Endothelial cell of umbilical vein (primary cell): Measurements from ENCODE around the gene DPP10. TPM values are rescaled to one million over a fixed set of nuclear protein-coding genes. Genes with fewer than 3 reads are reported as not detected.

Experiments
- BruUV-seq: library from RNA; stranded (reverse); fragments of 400-500 nt; replicated peaks from 2 replicates; lab custom pipeline; 2021; lab: Mats Ljungman, UMichigan
- CTCF ChIA-PET: fragments of 300-600, 350-600 bp; sonication (Branson Sonifier 250); formaldehyde crosslinking; loops from one replicate; lab custom pipeline; 2021; ENCODE audit warnings: antibody characterized with exemption, inconsistent platforms; lab: Charles Lee
- POLR2A ChIA-PET: fragments of 300-600, 350-600 bp; sonication (Branson Sonifier 250); formaldehyde crosslinking; loops from one replicate; lab custom pipeline; 2021; ENCODE audit warnings: antibody characterized with exemption, inconsistent platforms; lab: Charles Lee
- DNase-seq: peaks from one replicate; pipeline ENCODE4 v3.0.0-alpha.2; 2011; ENCODE audit warnings: low read depth, low spot score
- FAIRE-seq: peaks from 2 replicates; lab custom pipeline; 2011; peaks lifted over from hg19 to GRCh38; lab: Jason Lieb, UNC
- H2AFZ ChIP-seq: 2 replicates; pipeline ENCODE4 v1.6.0; 2012; ENCODE audit warnings: low read depth, low read length, control low read depth, inconsistent platforms
- H3K27ac ChIP-seq: 2 replicates; pipeline ENCODE4 v1.5.1; 2011; ENCODE audit warnings: low read depth, mild to moderate bottlenecking, control low read depth, low read length, moderate library complexity; ENCODE audit not compliant: insufficient read depth
- H3K27me3 ChIP-seq, 2 experiments: 2 replicates each; pipeline versions ENCODE4 v1.6.0 to v1.6.1; 2011; ENCODE audit warnings: low read length in 2 of 2, mixed read lengths in 1 of 2; ENCODE audit not compliant: control insufficient read depth in 2 of 2, insufficient read depth in 2 of 2
- H3K36me3 ChIP-seq, 2 experiments: 2 replicates in 1 of 2; 3 replicates in 1 of 2; pipeline ENCODE4 v1.5.1; 2011; ENCODE audit warnings: low read length in 2 of 2, mild to moderate bottlenecking in 1 of 2, moderate library complexity in 1 of 2; ENCODE audit not compliant: control insufficient read depth in 2 of 2, insufficient read depth in 2 of 2; ENCODE audit errors: extremely low read depth in 1 of 2
- H3K4me1 ChIP-seq: 3 replicates; pipeline ENCODE4 v1.5.1; 2011; ENCODE audit warnings: mild to moderate bottlenecking, low read length; ENCODE audit not compliant: control insufficient read depth, insufficient read depth; ENCODE audit errors: extremely low read depth
- H3K4me2 ChIP-seq: 2 replicates; pipeline ENCODE4 v1.6.1; 2011; ENCODE audit warnings: low read length, control low read depth, mixed read lengths; ENCODE audit not compliant: insufficient read depth
- H3K4me3 ChIP-seq, 3 experiments: fragments of 200-600 bp in 1 of 3; sonication (generic), shearing (Covaris generic) in 1 of 3; replicated peaks in 1 of 3; 2 replicates each; pipeline ENCODE4 v1.5.1; 2011 to 2016; ENCODE audit warnings: control low read depth in 3 of 3, low read length in 3 of 3, mild to moderate bottlenecking in 2 of 3, inconsistent platforms in 1 of 3, low read depth in 1 of 3, moderate library complexity in 1 of 3; ENCODE audit not compliant: insufficient read depth in 1 of 3
- H3K79me2 ChIP-seq: 2 replicates; pipeline ENCODE4 v1.6.0; 2012; ENCODE audit warnings: low read length, inconsistent platforms; ENCODE audit not compliant: control insufficient read depth, insufficient read depth
- H3K9ac ChIP-seq: replicated peaks from 2 replicates; pipeline ENCODE3; 2011; ENCODE audit warnings: low read length, control low read depth; ENCODE audit not compliant: insufficient read depth; ENCODE audit errors: extremely low read depth
- H3K9me1 ChIP-seq: replicated peaks from 3 replicates; pipeline ENCODE4 v1.6.0; 2011; ENCODE audit warnings: mild to moderate bottlenecking, low read length; ENCODE audit not compliant: control insufficient read depth, insufficient read depth; ENCODE audit errors: extremely low read depth
- H3K9me3 ChIP-seq: replicated peaks from 2 replicates; pipeline ENCODE4 v1.5.1; 2012; ENCODE audit warnings: low read length, inconsistent platforms; ENCODE audit not compliant: control insufficient read depth, insufficient read depth
- H4K20me1 ChIP-seq: replicated peaks from 2 replicates; pipeline ENCODE3; 2011; ENCODE audit warnings: mild to moderate bottlenecking, low read length; ENCODE audit not compliant: control insufficient read depth, insufficient read depth; ENCODE audit errors: extremely low read depth
- EZH2 ChIP-seq: IDR thresholded peaks from 2 replicates; pipeline ENCODE4 v1.6.1; 2012; ENCODE audit warnings: borderline replicate concordance, low read depth, mild to moderate bottlenecking, moderate library complexity, low read length, inconsistent platforms; ENCODE audit not compliant: severe bottlenecking
- GATA2 ChIP-seq: IDR thresholded peaks from 2 replicates; pipeline ENCODE4 v1.7.0; 2011; ENCODE audit warnings: low read depth, mild to moderate bottlenecking, moderate library complexity, mixed read lengths, low read length; ENCODE audit not compliant: insufficient read length, insufficient read depth
- JUN ChIP-seq: IDR thresholded peaks from 2 replicates; pipeline ENCODE4 v1.6.1; 2011; ENCODE audit warnings: borderline replicate concordance, low read depth; ENCODE audit not compliant: insufficient read length, insufficient read depth
- MAX ChIP-seq: IDR thresholded peaks from 2 replicates; pipeline ENCODE4 v1.6.1; 2011; ENCODE audit not compliant: insufficient read depth, insufficient read length
- POLR2A ChIP-seq: IDR thresholded peaks from 2 replicates; pipeline ENCODE4 v1.6.1; 2012; ENCODE audit warnings: low read depth, mild to moderate bottlenecking, control low read depth, low read length
- POLR2AphosphoS5 ChIP-seq: IDR thresholded peaks from 2 replicates; pipeline ENCODE4 v1.6.1; 2012; ENCODE audit warnings: low read depth, mild to moderate bottlenecking, control low read depth, low read length, moderate library complexity; ENCODE audit not compliant: insufficient read depth
- dilution Hi-C: fragments of 300-500 bp; cut with MboI; formaldehyde crosslinking; loops from one replicate; pipeline ENCODE4 v1.15.0; 2019; ENCODE audit warnings: low sequenced_read_pairs; ENCODE audit not compliant: extremely low pct_ligation_motif_present
- intact Hi-C: fragments of 100-400 bp; cut with micrococcal nuclease; formaldehyde crosslinking; loops from one replicate; pipeline ENCODE4 v1.10.0; 2022
- polyA plus RNA-seq, 4 experiments: library from polyadenylated mRNA; depleted of rRNA in 3 of 4; stranded (reverse) in 3 of 4; unstranded in 1 of 4; fragments of >200 nt; gene quantifications; 2 replicates each; pipeline versions ENCODE4 v1.2.1 to v1.2.3, GENCODE V29; 2011 to 2012; ENCODE audit warnings: missing spikeins in 1 of 4
- total RNA-seq: library from RNA; stranded (reverse); gene quantifications from 2 replicates; pipeline ENCODE4 v1.2.3, GENCODE V29; 2021
- TF ChIP-seq, protein P1 (sequence below), 2 donors: IDR thresholded peaks; 1 replicate in 1 of 2; 2 replicates in 1 of 2; pipeline ENCODE4 v1.5.1; 2011; ENCODE audit warnings: low read length in 2 of 2, mild to moderate bottlenecking in 2 of 2, moderate library complexity in 2 of 2, control low read depth in 1 of 2, inconsistent platforms in 1 of 2, low read depth in 1 of 2; ENCODE audit not compliant: insufficient read depth in 1 of 2; ENCODE audit errors: extremely low read depth in 1 of 2

Gene DPP10
- total and polyA plus RNA-seq, 2 donors (not counting 3 experiments of a cell fraction or from before 2014, with no cell fraction given), result not detected

DNA sequence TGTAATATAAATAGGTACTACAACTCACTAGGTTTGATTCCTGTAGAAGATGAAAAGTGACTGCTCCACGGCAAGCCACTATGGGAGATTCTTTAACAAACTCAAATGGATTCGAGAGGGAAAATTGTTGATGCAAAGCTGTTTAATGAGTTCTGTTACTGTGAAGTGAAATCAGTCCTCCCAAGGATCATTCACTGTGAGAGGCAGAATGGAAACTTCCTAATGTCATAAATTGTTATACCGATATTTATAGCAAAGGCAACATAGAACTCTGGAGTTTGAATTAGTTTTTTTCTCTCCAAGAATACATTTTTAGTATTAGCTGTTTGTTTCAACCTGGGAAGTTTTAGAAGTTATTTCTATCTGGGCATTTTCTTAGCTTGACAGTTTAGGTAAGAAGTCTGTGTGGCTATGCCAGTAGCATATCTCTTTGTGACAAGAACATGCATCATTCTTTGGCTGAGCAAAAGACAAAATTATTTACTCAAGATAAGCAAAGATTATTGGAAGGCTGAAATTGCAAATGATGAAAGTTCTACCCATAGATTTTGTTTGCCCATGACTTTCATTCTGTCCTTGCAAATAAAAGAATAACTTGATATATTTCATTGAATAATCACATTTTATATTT is 979.7 kb downstream of the DPP10 start:
- dilution Hi-C loops, result no loop called here
- H3K27ac ChIP-seq, result no peak overlapping the region
- peaks cover 4% of the 10 kb centered on the region for H3K9me3 ChIP-seq
- H3K4me3 ChIP-seq, result no peak overlapping the region
- H3K36me3 ChIP-seq, result no peaks in the 10 kb centered on the region
- no peaks in the 10 kb centered on the region for H3K4me1 ChIP-seq
- no peak for FAIRE-seq
- ChIA-PET POLR2A (no interaction called here), CTCF (interaction anchor here (0.8 kb wide), 1 partner anchor 209 kb away, joined by 3 read pairs; no protein-coding TSS in a partner anchor)
- no peaks in the 10 kb centered on the region for H3K79me2 ChIP-seq
- H2AFZ ChIP-seq, result no peak overlapping the region
- intact Hi-C loops, result no loop called here
- no TSS peak for BruUV-seq
- no peak overlapping the region for H3K9ac ChIP-seq
- DNase-seq, result no peak
- H3K4me2 ChIP-seq, result no peak overlapping the region
- no peaks in the 10 kb centered on the region for H3K9me1 ChIP-seq
- TF ChIP-seq EZH2 (no peak), JUN (no peak), MAX (no peak), GATA2 (no peak), POLR2AphosphoS5 (no peak), POLR2A (no peak)
- TF ChIP-seq, protein P1, sequence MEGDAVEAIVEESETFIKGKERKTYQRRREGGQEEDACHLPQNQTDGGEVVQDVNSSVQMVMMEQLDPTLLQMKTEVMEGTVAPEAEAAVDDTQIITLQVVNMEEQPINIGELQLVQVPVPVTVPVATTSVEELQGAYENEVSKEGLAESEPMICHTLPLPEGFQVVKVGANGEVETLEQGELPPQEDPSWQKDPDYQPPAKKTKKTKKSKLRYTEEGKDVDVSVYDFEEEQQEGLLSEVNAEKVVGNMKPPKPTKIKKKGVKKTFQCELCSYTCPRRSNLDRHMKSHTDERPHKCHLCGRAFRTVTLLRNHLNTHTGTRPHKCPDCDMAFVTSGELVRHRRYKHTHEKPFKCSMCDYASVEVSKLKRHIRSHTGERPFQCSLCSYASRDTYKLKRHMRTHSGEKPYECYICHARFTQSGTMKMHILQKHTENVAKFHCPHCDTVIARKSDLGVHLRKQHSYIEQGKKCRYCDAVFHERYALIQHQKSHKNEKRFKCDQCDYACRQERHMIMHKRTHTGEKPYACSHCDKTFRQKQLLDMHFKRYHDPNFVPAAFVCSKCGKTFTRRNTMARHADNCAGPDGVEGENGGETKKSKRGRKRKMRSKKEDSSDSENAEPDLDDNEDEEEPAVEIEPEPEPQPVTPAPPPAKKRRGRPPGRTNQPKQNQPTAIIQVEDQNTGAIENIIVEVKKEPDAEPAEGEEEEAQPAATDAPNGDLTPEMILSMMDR (IDR thresholded peaks at IDR 0.05; ENCODE audit: extremely low read depth in 1 of 2, insufficient read depth in 1 of 2, low read depth in 1 of 2, low read length in 2 of 2), result no peak
- H3K27me3 ChIP-seq, result no peaks in the 10 kb centered on the region
- H4K20me1 ChIP-seq, result no peaks in the 10 kb centered on the region
